Spinal cord (tissue), 10 donors: ENCODE measurements around the gene NDUFA13. TPM values are rescaled to one million over a fixed set of nuclear protein-coding genes. Genes with fewer than 3 reads are reported as not detected.

Experiments
- DNase-seq, 6 donors: peaks; one replicate each; pipeline versions ENCODE4 v3.0.0 to v3.0.0-alpha.2; 2013 to 2015; ENCODE audit warnings: low spot score in 6 of 6, low read depth in 4 of 6
- H3K27ac ChIP-seq: one replicate; pipeline ENCODE4 v1.5.1; 2013; ENCODE audit warnings: low read depth, low read length, control low read depth
- H3K27me3 ChIP-seq: one replicate; pipeline ENCODE4 v1.6.1; 2013; ENCODE audit warnings: low read length; ENCODE audit not compliant: control insufficient read depth, insufficient read depth
- H3K36me3 ChIP-seq: one replicate; pipeline ENCODE4 v1.6.1; 2013; ENCODE audit warnings: low read length; ENCODE audit not compliant: control insufficient read depth, insufficient read depth
- H3K4me1 ChIP-seq: one replicate; pipeline ENCODE4 v1.6.1; 2013; ENCODE audit warnings: low read length; ENCODE audit not compliant: control insufficient read depth, insufficient read depth
- H3K4me3 ChIP-seq: one replicate; pipeline ENCODE4 v1.5.1; 2013; ENCODE audit warnings: low read depth, low read length, control low read depth
- H3K9me3 ChIP-seq: one replicate; pipeline ENCODE4 v1.6.1; 2013; ENCODE audit warnings: low read length; ENCODE audit not compliant: control insufficient read depth, insufficient read depth
- WGBS: methylation state at CpG from one replicate; pipeline ENCODE4 v1.1.5; 2013; ENCODE audit warnings: missing lambda C conversion rate; ENCODE audit not compliant: insufficient coverage; 5-methylcytosine and 5-hydroxymethylcytosine counted together
- polyA plus RNA-seq, 2 donors: library from polyadenylated mRNA; unstranded; fragments of 120-200 nt; gene quantifications; one replicate each; pipeline ENCODE4 v1.2.1, GENCODE V29; 2013; ENCODE audit not compliant: insufficient read length in 2 of 2
- total RNA-seq, 2 donors: library from RNA; depleted of rRNA in 1 of 2; stranded (reverse); fragments of 120-200 nt in 1 of 2; fragments of >200 nt in 1 of 2; gene quantifications; one replicate each; pipeline versions ENCODE4 v1.2.3 to v1.2.4, GENCODE V29; 2013 to 2014
- donor health status: healthy.

The NDUFA13 gene
- total and polyA plus RNA-seq, 4 donors: 103 to 393 (median 345) TPM

DNA sequence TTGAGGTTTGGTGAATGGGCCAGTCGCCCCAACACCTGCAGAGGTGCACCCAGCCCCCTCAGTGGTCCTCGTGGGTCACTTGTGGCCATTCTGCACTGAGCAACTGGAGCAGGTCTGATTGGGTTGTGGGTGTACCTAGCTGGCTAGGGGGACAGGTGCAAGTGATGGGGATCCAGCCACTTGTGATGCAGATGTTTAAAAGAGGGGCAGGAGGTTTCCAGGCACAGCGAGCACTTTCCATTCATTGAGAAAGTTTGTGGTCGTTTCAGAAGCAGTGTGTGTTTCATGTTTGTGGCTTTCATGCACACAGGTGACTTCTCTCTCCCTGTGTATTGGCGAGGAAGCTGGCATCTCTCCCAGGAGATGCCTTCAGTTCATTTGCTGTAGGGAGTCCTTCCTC lies 35.3 kb upstream of the NDUFA13 start:
- Histone ChIP-seq H3K9me3 (no peaks in the 10 kb centered on the region), H3K27me3 (no peaks in the 10 kb centered on the region), H3K4me1 (peaks cover 23% of the 10 kb centered on the region), H3K36me3 (peaks cover 11% of the 10 kb centered on the region), H3K27ac (no peak overlapping the region), H3K4me3 (no peak overlapping the region)
- 94% methylated on average over 4 of the region's 5 CpGs for WGBS
- no peak for DNase-seq

DNA sequence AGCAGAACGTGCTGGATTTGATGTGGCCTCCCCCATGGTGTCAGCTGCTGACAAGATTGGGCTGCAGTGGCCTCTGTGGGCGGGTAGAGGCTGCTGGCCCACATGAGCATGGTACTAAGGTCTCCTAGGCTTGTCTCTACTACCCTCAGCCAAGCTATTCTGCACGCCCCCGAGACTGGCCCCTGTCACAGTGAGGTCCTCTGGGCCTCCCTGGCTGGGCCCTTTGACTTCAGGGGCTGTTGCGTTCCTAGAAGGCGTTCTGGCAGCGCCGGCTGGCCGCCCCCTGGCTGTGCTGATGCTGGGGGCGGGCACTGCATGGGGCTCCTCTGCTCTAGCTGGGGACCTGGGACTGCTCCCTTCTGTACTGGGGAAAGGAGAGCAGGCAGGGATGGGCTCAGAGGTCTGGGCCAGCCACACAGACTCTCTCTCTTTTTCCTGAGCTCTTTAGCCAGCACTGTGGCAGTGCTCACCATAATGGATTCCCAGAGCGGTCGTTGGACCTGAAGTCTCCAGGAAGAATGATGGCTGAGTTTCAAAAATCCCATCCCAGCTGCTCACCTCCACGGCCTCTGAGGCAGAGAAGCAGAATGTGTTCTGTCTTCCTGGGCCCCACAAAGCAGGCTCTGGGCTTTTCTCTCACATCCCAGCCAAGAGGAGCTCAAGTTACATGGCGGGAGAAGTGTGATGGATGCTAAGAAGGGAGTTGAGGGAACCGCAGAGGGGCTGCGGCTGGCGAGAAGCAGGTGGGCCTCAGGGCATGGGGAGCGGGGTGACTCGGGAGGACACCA lies 33.0 kb upstream of the NDUFA13 start:
- Histone ChIP-seq H3K9me3 (no peaks in the 10 kb centered on the region), H3K4me1 (peaks cover 37% of the 10 kb centered on the region), H3K27me3 (no peaks in the 10 kb centered on the region), H3K36me3 (peaks cover 25% of the 10 kb centered on the region), H3K4me3 (no peak overlapping the region), H3K27ac (peak overlapping the region; percentile 52)
- WGBS: 48% methylated on average over 17 of the region's 19 CpGs
- peak in 1 of 6 donors; percentile 54 for DNase-seq

DNA sequence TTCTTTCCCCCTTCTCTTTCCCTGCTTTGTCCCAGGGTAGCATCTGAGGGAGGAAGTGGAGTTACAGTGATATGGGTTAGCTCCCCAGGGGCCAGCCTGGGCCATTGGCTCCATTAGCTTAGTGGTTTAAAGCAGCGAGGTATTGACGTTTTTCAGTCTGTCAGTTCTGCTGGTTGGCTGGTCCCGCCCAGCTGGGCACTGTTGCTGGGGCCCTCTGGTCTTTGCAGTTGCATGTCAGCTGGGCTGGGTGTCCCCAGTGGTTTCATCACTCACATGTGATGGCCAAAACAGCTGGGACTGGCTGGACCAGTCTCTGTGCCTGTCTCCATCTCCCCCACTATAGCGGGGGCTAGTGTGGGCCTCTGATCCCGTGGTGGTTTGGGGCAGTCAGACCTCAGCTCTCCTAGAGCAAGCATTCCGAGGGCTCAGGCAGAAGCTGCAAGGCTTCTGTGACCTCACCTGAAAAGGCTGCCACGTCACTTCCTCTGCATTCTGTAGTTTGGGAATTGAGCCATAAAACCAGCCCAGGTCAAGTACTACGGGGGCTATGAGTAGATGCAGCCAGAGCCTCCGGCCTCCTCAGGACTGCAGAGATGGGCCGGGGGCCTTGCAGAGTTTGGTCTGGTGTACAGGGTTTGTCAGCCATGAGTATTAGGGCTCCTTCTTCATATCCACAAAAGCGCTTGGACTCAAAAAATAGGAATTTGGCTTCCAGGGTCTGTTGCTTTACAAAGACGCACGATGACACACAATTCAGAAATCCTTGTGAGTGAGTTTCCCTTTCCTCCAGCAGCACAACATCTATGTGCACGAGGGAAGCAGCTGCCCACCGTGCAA lies 30.6 kb upstream of the NDUFA13 start:
- Histone ChIP-seq H3K36me3 (peaks cover 25% of the 10 kb centered on the region), H3K27me3 (no peaks in the 10 kb centered on the region), H3K27ac (no peak overlapping the region), H3K9me3 (no peaks in the 10 kb centered on the region), H3K4me3 (no peak overlapping the region), H3K4me1 (peaks cover 61% of the 10 kb centered on the region)
- WGBS: 76% methylated on average over 14 of the region's 15 CpGs
- no peak for DNase-seq

DNA sequence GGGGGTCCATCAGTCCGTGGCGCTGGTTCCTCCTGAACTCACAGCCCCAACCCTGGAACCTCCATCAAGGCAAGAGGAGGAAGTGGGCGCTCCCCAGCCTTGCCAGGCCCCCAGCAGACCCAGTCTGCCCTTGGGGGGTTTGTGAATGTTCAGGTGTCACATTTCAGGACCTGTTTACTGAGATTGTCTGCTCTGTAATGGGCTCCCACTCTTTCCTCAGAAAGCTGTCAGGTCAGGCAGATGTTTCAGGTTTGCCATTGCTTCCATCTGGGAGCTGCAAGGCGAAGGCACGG lies 30.1 kb upstream of the NDUFA13 start:
- peaks cover 25% of the 10 kb centered on the region for H3K36me3 ChIP-seq

DNA sequence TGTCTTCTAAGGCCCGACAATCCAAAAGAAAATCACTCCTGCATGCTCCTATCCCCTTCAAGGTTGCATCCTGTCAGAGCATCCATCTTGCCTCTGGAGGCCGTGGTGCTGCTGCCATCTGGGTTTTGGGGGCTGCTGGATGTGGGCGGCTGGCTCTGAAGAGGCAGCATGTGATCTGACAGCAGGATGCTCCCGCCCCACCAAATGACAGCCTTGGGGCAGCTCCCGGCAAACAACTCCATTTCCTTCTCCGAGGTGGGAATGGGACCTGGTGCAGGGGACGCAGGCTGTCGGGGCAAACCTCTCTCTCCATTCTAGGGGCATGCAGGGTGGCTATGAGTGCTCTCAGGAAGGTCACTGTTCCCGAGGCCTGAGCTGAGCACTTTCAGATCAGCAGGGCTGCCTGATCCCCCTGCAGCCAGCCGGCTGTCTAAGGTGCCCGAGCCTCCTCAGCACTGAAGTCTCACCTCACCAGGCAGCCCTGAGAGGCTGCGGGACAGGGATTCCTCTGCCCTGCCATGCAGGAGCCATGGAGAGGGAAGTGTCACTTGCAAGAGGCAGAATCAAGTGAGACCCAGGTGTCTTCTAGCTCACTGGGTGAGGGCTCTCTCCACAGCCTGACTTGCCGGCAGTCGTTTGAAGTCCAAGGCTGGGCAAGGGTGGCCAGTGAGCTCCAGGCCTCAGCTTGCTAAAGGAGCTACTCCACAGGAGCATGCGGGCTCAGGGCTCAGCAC lies 29.5 kb upstream of the NDUFA13 start:
- peaks cover 27% of the 10 kb centered on the region for H3K36me3 ChIP-seq
- DNase-seq: no peak
- no peak overlapping the region for H3K4me3 ChIP-seq
- H3K4me1 ChIP-seq: peaks cover 63% of the 10 kb centered on the region
- 76% methylated on average over 11 of the region's 15 CpGs for WGBS
- H3K9me3 ChIP-seq: no peaks in the 10 kb centered on the region
- H3K27me3 ChIP-seq: no peaks in the 10 kb centered on the region
- no peak overlapping the region for H3K27ac ChIP-seq

More for the DNA sequence above, 30.1 kb upstream of the NDUFA13 start:
- no peak for DNase-seq
- H3K27me3 ChIP-seq: no peaks in the 10 kb centered on the region
- H3K9me3 ChIP-seq: no peaks in the 10 kb centered on the region
- H3K4me1 ChIP-seq: peaks cover 63% of the 10 kb centered on the region
- H3K27ac ChIP-seq: no peak overlapping the region
- WGBS: 100% methylated on average over 3 of the region's 5 CpGs
- no peak overlapping the region for H3K4me3 ChIP-seq

DNA sequence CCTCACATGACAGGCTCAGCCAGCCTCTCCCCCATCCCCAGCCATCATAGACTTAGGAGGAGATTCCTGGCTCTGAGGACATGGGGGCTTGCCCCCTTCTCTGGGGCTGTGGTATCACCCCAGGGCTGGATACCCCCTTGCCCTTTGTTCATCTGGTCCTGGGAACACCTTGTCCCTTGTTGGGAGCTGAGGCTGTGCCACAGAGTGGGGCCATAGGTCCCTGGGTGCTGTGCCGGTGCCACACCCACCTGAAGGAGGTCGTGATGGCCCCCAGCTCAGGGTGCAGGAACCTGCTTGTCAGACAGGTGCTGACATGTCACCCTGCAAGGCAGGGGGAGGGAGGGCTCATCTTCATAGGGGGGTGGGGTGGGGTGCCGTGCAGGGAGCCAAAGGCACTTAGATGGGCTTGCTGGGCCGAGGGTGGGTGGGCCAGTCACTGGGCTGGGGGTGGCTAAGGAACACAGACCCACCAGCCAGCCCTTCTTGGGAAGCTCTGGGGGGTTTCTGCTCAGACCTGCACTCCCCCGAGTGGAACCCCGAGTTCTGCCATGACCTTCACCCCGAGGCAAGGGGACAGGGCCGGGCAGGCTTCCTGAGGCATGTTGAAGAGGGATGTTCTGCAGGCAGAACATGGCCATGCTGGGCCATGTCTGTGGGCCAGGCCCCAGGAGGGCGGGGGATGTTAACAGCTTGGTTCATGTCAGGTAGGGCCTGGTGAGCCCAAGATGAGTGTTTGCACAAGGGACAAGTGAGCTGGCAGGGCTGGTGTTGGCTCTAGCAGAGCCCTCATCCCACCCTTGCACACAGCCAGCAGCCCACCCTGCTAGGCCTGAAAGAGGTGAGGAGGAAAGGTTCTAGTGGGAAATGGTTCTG lies 28.7 kb upstream of the NDUFA13 start:
- no peaks in the 10 kb centered on the region for H3K9me3 ChIP-seq
- H3K27ac ChIP-seq: no peak overlapping the region
- DNase-seq: no peak
- WGBS: 90% methylated on average over 7 of the region's 9 CpGs
- no peak overlapping the region for H3K4me3 ChIP-seq
- H3K36me3 ChIP-seq: peaks cover 35% of the 10 kb centered on the region
- H3K4me1 ChIP-seq: peaks cover 62% of the 10 kb centered on the region
- no peaks in the 10 kb centered on the region for H3K27me3 ChIP-seq

DNA sequence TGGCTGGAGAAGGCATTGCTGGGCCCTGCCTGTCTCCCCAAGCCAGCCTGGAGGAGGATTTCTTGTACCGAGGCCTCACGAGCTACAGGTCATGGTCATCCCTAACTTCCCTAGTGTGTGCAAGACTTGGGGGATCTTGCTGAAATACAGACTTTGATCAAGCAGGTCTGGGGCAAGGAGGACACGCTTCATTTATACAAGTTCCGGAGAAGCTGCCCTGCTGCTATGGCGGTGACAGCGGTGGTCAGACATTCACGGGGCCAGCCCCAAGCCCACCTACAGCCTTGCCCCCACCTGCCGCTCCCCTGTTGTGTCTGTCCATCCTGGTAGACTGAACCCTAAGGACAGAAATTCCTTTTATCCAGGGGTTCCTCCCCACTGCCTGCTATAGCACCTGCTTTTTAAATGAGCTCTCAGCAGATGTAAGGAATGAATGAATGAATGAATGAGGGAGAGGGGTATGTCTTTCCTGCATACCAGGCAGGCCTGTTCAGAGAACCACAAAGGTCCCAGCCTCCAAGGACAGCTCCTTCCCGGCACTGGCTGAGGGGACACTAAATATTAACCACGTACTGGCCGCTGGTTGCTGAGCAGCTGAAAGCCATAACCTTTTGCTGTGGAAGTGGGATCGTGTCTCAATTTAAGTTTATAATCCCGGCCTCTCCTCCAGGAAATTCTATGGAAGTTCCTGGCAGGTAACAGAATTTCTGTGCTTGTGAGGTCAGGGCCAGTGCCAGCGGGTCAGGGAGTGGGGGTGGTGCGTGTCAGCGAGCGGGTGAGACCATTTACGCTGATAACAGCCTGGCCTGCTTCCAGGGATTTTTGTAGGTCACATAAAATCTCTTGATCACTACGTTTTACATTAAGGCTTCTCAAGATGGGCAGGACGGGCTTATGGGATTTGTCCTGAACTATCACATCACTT lies 27.8 kb upstream of the NDUFA13 start:
- Histone ChIP-seq H3K27ac (peak overlapping the region; percentile 43), H3K9me3 (no peaks in the 10 kb centered on the region), H3K27me3 (no peaks in the 10 kb centered on the region), H3K36me3 (peaks cover 38% of the 10 kb centered on the region), H3K4me1 (peaks cover 53% of the 10 kb centered on the region), H3K4me3 (no peak overlapping the region)
- WGBS: 56% methylated on average over 13 of the region's 20 CpGs
- peak in 1 of 6 donors; percentile 6 for DNase-seq

DNA sequence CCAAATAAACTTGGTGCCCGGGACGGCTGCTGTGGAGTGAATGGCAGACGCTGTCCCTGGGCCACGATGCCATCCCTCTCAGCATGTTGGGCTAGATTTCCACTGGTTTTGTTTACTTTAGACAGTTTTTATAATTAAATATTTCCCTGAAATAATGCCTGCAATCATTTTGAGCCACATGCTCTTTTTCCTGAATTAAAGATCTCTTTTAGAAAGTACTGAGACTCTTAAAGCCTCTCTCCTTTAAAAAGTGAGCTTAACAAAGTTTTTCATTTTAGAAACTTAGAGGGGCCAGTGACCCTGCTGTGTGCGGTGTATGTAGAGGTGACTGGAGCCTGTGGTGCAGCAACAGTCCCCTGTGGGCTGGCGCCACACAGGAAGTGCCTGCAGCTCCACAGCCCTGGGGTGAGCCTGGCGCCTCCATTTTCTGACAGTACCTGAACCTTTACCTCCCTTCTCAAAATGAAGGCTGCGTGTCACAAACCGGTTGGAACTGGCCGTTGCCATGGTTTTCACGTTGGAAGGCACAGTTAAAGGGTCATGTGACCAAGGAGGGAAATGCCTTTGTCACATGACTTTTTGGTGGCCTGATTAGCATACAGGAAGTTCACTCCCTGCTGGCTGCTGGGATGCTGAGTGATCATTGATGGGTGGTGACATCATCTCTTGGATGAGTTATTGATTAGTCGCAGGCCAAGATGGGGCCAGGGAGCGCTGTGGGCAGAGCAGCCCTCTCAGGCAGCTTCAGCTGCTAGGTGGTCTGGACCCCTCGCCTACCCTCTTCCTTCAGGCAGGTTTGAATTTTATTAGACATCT lies 26.9 kb upstream of the NDUFA13 start:
- DNase-seq: peak; percentile 49 to 98 (median 76)
- Histone ChIP-seq H3K36me3 (peaks cover 40% of the 10 kb centered on the region), H3K27me3 (no peaks in the 10 kb centered on the region), H3K27ac (peak overlapping the region; percentile 43), H3K4me3 (no peak overlapping the region), H3K4me1 (peaks cover 51% of the 10 kb centered on the region), H3K9me3 (no peaks in the 10 kb centered on the region)
- WGBS: 24% methylated on average over 8 of the region's 14 CpGs
